Endothelial cell of umbilical vein (primary cell): ENCODE measurements around the gene SUCLG2. TPM values are rescaled to one million over a fixed set of nuclear protein-coding genes. Genes with fewer than 3 reads are reported as not detected.

Experiments
- BruUV-seq: library from RNA; stranded (reverse); fragments of 400-500 nt; replicated peaks from 2 replicates; lab custom pipeline; 2021; lab: Mats Ljungman, UMichigan
- CTCF ChIA-PET: fragments of 300-600, 350-600 bp; sonication (Branson Sonifier 250); formaldehyde crosslinking; loops from one replicate; lab custom pipeline; 2021; ENCODE audit warnings: antibody characterized with exemption, inconsistent platforms; lab: Charles Lee
- POLR2A ChIA-PET: fragments of 300-600, 350-600 bp; sonication (Branson Sonifier 250); formaldehyde crosslinking; loops from one replicate; lab custom pipeline; 2021; ENCODE audit warnings: antibody characterized with exemption, inconsistent platforms; lab: Charles Lee
- DNase-seq: peaks from one replicate; pipeline ENCODE4 v3.0.0-alpha.2; 2011; ENCODE audit warnings: low read depth, low spot score
- FAIRE-seq: peaks from 2 replicates; lab custom pipeline; 2011; peaks lifted over from hg19 to GRCh38; lab: Jason Lieb, UNC
- H2AFZ ChIP-seq: 2 replicates; pipeline ENCODE4 v1.6.0; 2012; ENCODE audit warnings: low read depth, low read length, control low read depth, inconsistent platforms
- H3K27ac ChIP-seq: 2 replicates; pipeline ENCODE4 v1.5.1; 2011; ENCODE audit warnings: low read depth, mild to moderate bottlenecking, control low read depth, low read length, moderate library complexity; ENCODE audit not compliant: insufficient read depth
- H3K27me3 ChIP-seq, 2 experiments: 2 replicates each; pipeline versions ENCODE4 v1.6.0 to v1.6.1; 2011; ENCODE audit warnings: low read length in 2 of 2, mixed read lengths in 1 of 2; ENCODE audit not compliant: control insufficient read depth in 2 of 2, insufficient read depth in 2 of 2
- H3K36me3 ChIP-seq, 2 experiments: 2 replicates in 1 of 2; 3 replicates in 1 of 2; pipeline ENCODE4 v1.5.1; 2011; ENCODE audit warnings: low read length in 2 of 2, mild to moderate bottlenecking in 1 of 2, moderate library complexity in 1 of 2; ENCODE audit not compliant: control insufficient read depth in 2 of 2, insufficient read depth in 2 of 2; ENCODE audit errors: extremely low read depth in 1 of 2
- H3K4me1 ChIP-seq: 3 replicates; pipeline ENCODE4 v1.5.1; 2011; ENCODE audit warnings: mild to moderate bottlenecking, low read length; ENCODE audit not compliant: control insufficient read depth, insufficient read depth; ENCODE audit errors: extremely low read depth
- H3K4me2 ChIP-seq: 2 replicates; pipeline ENCODE4 v1.6.1; 2011; ENCODE audit warnings: low read length, control low read depth, mixed read lengths; ENCODE audit not compliant: insufficient read depth
- H3K4me3 ChIP-seq, 3 experiments: fragments of 200-600 bp in 1 of 3; sonication (generic), shearing (Covaris generic) in 1 of 3; replicated peaks in 1 of 3; 2 replicates each; pipeline ENCODE4 v1.5.1; 2011 to 2016; ENCODE audit warnings: control low read depth in 3 of 3, low read length in 3 of 3, mild to moderate bottlenecking in 2 of 3, inconsistent platforms in 1 of 3, low read depth in 1 of 3, moderate library complexity in 1 of 3; ENCODE audit not compliant: insufficient read depth in 1 of 3
- H3K79me2 ChIP-seq: 2 replicates; pipeline ENCODE4 v1.6.0; 2012; ENCODE audit warnings: low read length, inconsistent platforms; ENCODE audit not compliant: control insufficient read depth, insufficient read depth
- H3K9ac ChIP-seq: replicated peaks from 2 replicates; pipeline ENCODE3; 2011; ENCODE audit warnings: low read length, control low read depth; ENCODE audit not compliant: insufficient read depth; ENCODE audit errors: extremely low read depth
- H3K9me1 ChIP-seq: replicated peaks from 3 replicates; pipeline ENCODE4 v1.6.0; 2011; ENCODE audit warnings: mild to moderate bottlenecking, low read length; ENCODE audit not compliant: control insufficient read depth, insufficient read depth; ENCODE audit errors: extremely low read depth
- H3K9me3 ChIP-seq: replicated peaks from 2 replicates; pipeline ENCODE4 v1.5.1; 2012; ENCODE audit warnings: low read length, inconsistent platforms; ENCODE audit not compliant: control insufficient read depth, insufficient read depth
- H4K20me1 ChIP-seq: replicated peaks from 2 replicates; pipeline ENCODE3; 2011; ENCODE audit warnings: mild to moderate bottlenecking, low read length; ENCODE audit not compliant: control insufficient read depth, insufficient read depth; ENCODE audit errors: extremely low read depth
- FOS ChIP-seq: IDR thresholded peaks from 2 replicates; pipeline ENCODE4 v1.6.1; 2011; ENCODE audit warnings: mild to moderate bottlenecking, low read length, moderate library complexity, borderline replicate concordance; ENCODE audit not compliant: insufficient read depth
- GATA2 ChIP-seq: IDR thresholded peaks from 2 replicates; pipeline ENCODE4 v1.7.0; 2011; ENCODE audit warnings: low read depth, mild to moderate bottlenecking, moderate library complexity, mixed read lengths, low read length; ENCODE audit not compliant: insufficient read length, insufficient read depth
- JUN ChIP-seq: IDR thresholded peaks from 2 replicates; pipeline ENCODE4 v1.6.1; 2011; ENCODE audit warnings: borderline replicate concordance, low read depth; ENCODE audit not compliant: insufficient read length, insufficient read depth
- MAX ChIP-seq: IDR thresholded peaks from 2 replicates; pipeline ENCODE4 v1.6.1; 2011; ENCODE audit not compliant: insufficient read depth, insufficient read length
- MYC ChIP-seq: IDR thresholded peaks from one replicate; pipeline ENCODE4 v1.6.1; 2011; ENCODE audit warnings: mild to moderate bottlenecking, low read depth, low read length
- POLR2A ChIP-seq: IDR thresholded peaks from 2 replicates; pipeline ENCODE4 v1.6.1; 2012; ENCODE audit warnings: low read depth, mild to moderate bottlenecking, control low read depth, low read length
- POLR2AphosphoS5 ChIP-seq: IDR thresholded peaks from 2 replicates; pipeline ENCODE4 v1.6.1; 2012; ENCODE audit warnings: low read depth, mild to moderate bottlenecking, control low read depth, low read length, moderate library complexity; ENCODE audit not compliant: insufficient read depth
- dilution Hi-C: fragments of 300-500 bp; cut with MboI; formaldehyde crosslinking; loops from one replicate; pipeline ENCODE4 v1.15.0; 2019; ENCODE audit warnings: low sequenced_read_pairs; ENCODE audit not compliant: extremely low pct_ligation_motif_present
- intact Hi-C: fragments of 100-400 bp; cut with micrococcal nuclease; formaldehyde crosslinking; loops from one replicate; pipeline ENCODE4 v1.10.0; 2022
- polyA plus RNA-seq, 4 experiments: library from polyadenylated mRNA; depleted of rRNA in 3 of 4; stranded (reverse) in 3 of 4; unstranded in 1 of 4; fragments of >200 nt; gene quantifications; 2 replicates each; pipeline versions ENCODE4 v1.2.1 to v1.2.3, GENCODE V29; 2011 to 2012; ENCODE audit warnings: missing spikeins in 1 of 4
- total RNA-seq: library from RNA; stranded (reverse); gene quantifications from 2 replicates; pipeline ENCODE4 v1.2.3, GENCODE V29; 2021
- TF ChIP-seq, protein P1 (sequence below), 2 donors: IDR thresholded peaks; 1 replicate in 1 of 2; 2 replicates in 1 of 2; pipeline ENCODE4 v1.5.1; 2011; ENCODE audit warnings: low read length in 2 of 2, mild to moderate bottlenecking in 2 of 2, moderate library complexity in 2 of 2, control low read depth in 1 of 2, inconsistent platforms in 1 of 2, low read depth in 1 of 2; ENCODE audit not compliant: insufficient read depth in 1 of 2; ENCODE audit errors: extremely low read depth in 1 of 2

SUCLG2 gene
- total and polyA plus RNA-seq, 2 donors (not counting 3 experiments of a cell fraction or from before 2014, with no cell fraction given), result 8.1 to 38.3 TPM

DNA sequence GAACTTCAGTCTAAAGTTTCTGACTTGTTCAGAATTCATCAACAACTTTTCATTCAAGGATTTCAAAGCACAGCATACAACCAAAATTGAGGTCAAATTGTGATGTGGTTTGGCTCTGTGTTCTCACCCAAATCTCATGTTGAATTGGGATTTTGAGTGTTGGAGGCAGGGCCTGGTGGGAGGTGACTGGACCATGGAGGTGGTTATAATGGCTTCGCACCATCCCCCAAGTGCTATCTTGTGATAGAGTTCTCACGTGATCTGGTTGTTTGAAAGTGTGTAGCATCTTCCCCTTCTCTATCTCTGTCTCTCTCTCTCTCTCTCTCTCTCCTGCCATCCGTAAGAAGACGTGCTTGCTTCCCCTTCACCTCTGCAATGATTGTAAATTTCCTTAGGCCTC lies 19.6 kb upstream of the SUCLG2 start:
- H3K9me1 ChIP-seq, result no peaks in the 10 kb centered on the region
- no peaks in the 10 kb centered on the region for H3K4me1 ChIP-seq
- DNase-seq (no peak), FAIRE-seq (no peak)
- no peak overlapping the region for H3K9ac ChIP-seq
- dilution Hi-C loops, result no loop called here
- H3K36me3 ChIP-seq, result no peaks in the 10 kb centered on the region
- POLR2A ChIA-PET, result no interaction called here
- no peaks in the 10 kb centered on the region for H4K20me1 ChIP-seq
- intact Hi-C loops, result no loop called here
- no peak overlapping the region for H2AFZ ChIP-seq
- no peak overlapping the region for H3K4me2 ChIP-seq
- H3K27ac ChIP-seq, result no peak overlapping the region
- CTCF ChIA-PET, result no interaction called here
- BruUV-seq, result no TSS peak
- no peak overlapping the region for H3K4me3 ChIP-seq
- H3K27me3 ChIP-seq, result no peaks in the 10 kb centered on the region
- no peaks in the 10 kb centered on the region for H3K9me3 ChIP-seq
- no peak for TF ChIP-seq POLR2AphosphoS5
- no peak for TF ChIP-seq GATA2
- no peak for TF ChIP-seq JUN
- H3K79me2 ChIP-seq, result no peaks in the 10 kb centered on the region

DNA sequence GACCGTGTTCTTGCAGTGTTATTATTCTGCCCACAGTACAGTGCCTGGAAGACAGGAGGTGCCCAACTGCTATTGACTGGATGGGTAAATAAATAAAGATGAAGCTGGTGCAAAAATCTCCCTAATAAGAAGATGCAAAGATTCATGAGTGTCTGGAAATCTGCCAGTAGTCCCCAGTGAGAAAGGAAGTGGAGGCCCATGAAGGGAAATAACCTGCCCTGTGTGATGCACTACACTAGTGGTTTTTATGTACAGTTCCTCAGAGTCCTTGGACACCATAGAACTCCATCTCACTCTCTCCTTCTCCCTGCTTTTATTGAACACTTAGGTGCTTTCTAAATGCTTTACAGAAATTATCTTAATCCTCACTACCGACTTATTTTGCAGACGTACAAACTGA lies 8.3 kb upstream of the SUCLG2 start:
- no peaks in the 10 kb centered on the region for H3K9me1 ChIP-seq
- TF ChIP-seq GATA2, result no peak
- TF ChIP-seq MYC, result no peak
- no peak for TF ChIP-seq MAX
- no peak for TF ChIP-seq JUN
- TF ChIP-seq POLR2AphosphoS5, result no peak
- no peak for TF ChIP-seq POLR2A
- no peak for TF ChIP-seq FOS
- TF ChIP-seq, protein P1, sequence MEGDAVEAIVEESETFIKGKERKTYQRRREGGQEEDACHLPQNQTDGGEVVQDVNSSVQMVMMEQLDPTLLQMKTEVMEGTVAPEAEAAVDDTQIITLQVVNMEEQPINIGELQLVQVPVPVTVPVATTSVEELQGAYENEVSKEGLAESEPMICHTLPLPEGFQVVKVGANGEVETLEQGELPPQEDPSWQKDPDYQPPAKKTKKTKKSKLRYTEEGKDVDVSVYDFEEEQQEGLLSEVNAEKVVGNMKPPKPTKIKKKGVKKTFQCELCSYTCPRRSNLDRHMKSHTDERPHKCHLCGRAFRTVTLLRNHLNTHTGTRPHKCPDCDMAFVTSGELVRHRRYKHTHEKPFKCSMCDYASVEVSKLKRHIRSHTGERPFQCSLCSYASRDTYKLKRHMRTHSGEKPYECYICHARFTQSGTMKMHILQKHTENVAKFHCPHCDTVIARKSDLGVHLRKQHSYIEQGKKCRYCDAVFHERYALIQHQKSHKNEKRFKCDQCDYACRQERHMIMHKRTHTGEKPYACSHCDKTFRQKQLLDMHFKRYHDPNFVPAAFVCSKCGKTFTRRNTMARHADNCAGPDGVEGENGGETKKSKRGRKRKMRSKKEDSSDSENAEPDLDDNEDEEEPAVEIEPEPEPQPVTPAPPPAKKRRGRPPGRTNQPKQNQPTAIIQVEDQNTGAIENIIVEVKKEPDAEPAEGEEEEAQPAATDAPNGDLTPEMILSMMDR (IDR thresholded peaks at IDR 0.05; ENCODE audit: extremely low read depth in 1 of 2, insufficient read depth in 1 of 2, low read depth in 1 of 2, low read length in 2 of 2), result no peak
- H2AFZ ChIP-seq, result no peak overlapping the region
- no peaks in the 10 kb centered on the region for H3K36me3 ChIP-seq
- no peaks in the 10 kb centered on the region for H3K9me3 ChIP-seq
- H3K27ac ChIP-seq, result no peak overlapping the region
- FAIRE-seq (no peak), DNase-seq (no peak)
- ChIA-PET CTCF (no interaction called here), POLR2A (no interaction called here)
- H3K4me3 ChIP-seq, result no peak overlapping the region
- no TSS peak for BruUV-seq
- H3K9ac ChIP-seq, result no peak overlapping the region
- no peaks in the 10 kb centered on the region for H4K20me1 ChIP-seq
- H3K27me3 ChIP-seq, result no peaks in the 10 kb centered on the region
- intact Hi-C loops (no loop called here), dilution Hi-C loops (no loop called here)
- no peak overlapping the region for H3K4me2 ChIP-seq
- H3K4me1 ChIP-seq, result no peaks in the 10 kb centered on the region
- no peaks in the 10 kb centered on the region for H3K79me2 ChIP-seq
